HuH-7 (cell line): Measurements from ENCODE around the gene CLEC1B.
"Not testable (repeated sequence)": the region's sequence is repeated elsewhere in the genome, so short reads cannot be mapped to it uniquely, and the experiment has no call there.

Experiments
- DNase-seq: peaks from one replicate; pipeline ENCODE4 v3.0.0; 2011; ENCODE audit warnings: low spot score

Gene CLEC1B

GRCh38 chr12:9974731-9975130 is 24.2 kb downstream of the CLEC1B start:
- DNase-seq = not testable (repeated sequence)

GRCh38 chr12:9973949-9974348 is 25.0 kb downstream of the CLEC1B start:
- DNase-seq = no peak

GRCh38 chr12:9971181-9971580 is 27.7 kb downstream of the CLEC1B start, which contains the start of gene CLEC12A:
Gene CLEC12A, plus strand, starts transcription at chr12:9971409. Its CDS starts 188 bp downstream, at chr12:9971597.
- DNase-seq = no peak

- no peak for DNase-seq
These were observed 29.2 kb downstream of the CLEC1B start for GRCh38 chr12:9969673-9970072.

GRCh38 chr12:9961901-9962300 is 37.0 kb downstream of the CLEC1B start:
- no peak for DNase-seq

GRCh38 chr12:9961106-9961505 is 37.8 kb downstream of the CLEC1B start:
- no peak for DNase-seq

GRCh38 chr12:9960590-9960989 is 38.3 kb downstream of the CLEC1B start:
- no peak for DNase-seq

- no peak for DNase-seq
These were observed 41.1 kb downstream of the CLEC1B start for GRCh38 chr12:9957834-9958233.

- DNase-seq = not testable (repeated sequence)
These were observed 45.8 kb downstream of the CLEC1B start for GRCh38 chr12:9952954-9953729.

- DNase-seq = no peak
These were observed 47.8 kb downstream of the CLEC1B start for GRCh38 chr12:9951026-9951675.

- no peak for DNase-seq
These were observed 50.2 kb downstream of the CLEC1B start for GRCh38 chr12:9948606-9949296.

GRCh38 chr12:9947674-9948073 is 51.2 kb downstream of the CLEC1B start:
- no peak for DNase-seq

- DNase-seq = no peak
These were observed 54.5 kb downstream of the CLEC1B start for GRCh38 chr12:9944391-9944790.

GRCh38 chr12:9943240-9943639 is 55.7 kb downstream of the CLEC1B start:
- no peak for DNase-seq
